Measurements from ENCODE around the gene RBM15.

GRCh38 chr1:110340207-110340468 lies 961 bp downstream of the RBM15 start:
- TF ChIP-seq CTCF (conservative IDR thresholded peaks at IDR 0.05 in 1 of 2, IDR thresholded peaks at IDR 0.05 in 1 of 2; ENCODE audit: low read depth in 1 of 2, low read length in 2 of 2) (no peak), EZH2 (IDR thresholded peaks at IDR 0.05; ENCODE audit: low read length, missing control alignments) (no peak)

Data from fibroblast of lung (primary cell).